HG03280 (cell line): Measurements from ENCODE around the gene HNRNPC.
"Not testable (repeated sequence)": the region's sequence is repeated elsewhere in the genome, so short reads cannot be mapped to it uniquely, and the experiment has no call there.

Source experiments
- ATAC-seq: cut with Tn5 transposase; IDR thresholded peaks from one replicate; pipeline ENCODE4 v1.9.1; 2021; ENCODE audit warnings: mild to moderate bottlenecking, moderate library complexity; ENCODE audit not compliant: unreplicated experiment

Gene HNRNPC

GRCh38 chr14:21269252-21270046 lies at the start of gene HNRNPC:
HNRNPC (minus strand) TSS chr14:21269442; CDS start chr14:21234193, 35,249 bp downstream.
- ATAC-seq, result peak; percentile 92

GRCh38 chr14:21317398-21317797 lies 48.2 kb upstream of the HNRNPC start:
- peak; percentile 58 for ATAC-seq

- no peak for ATAC-seq
Observed at GRCh38 chr14:21313512-21313911, 44.3 kb upstream of the HNRNPC start.

GRCh38 chr14:21311614-21312013 lies 42.4 kb upstream of the HNRNPC start:
- ATAC-seq, result no peak

- ATAC-seq, result no peak
Observed at GRCh38 chr14:21309956-21310355, 40.7 kb upstream of the HNRNPC start.

- ATAC-seq, result no peak
Observed at GRCh38 chr14:21309238-21309636, 40.0 kb upstream of the HNRNPC start.

GRCh38 chr14:21308479-21309237 lies 39.4 kb upstream of the HNRNPC start:
- ATAC-seq, result peak; percentile 74

- peak; percentile 25 for ATAC-seq
Observed at GRCh38 chr14:21308132-21308478, 38.9 kb upstream of the HNRNPC start.

GRCh38 chr14:21307637-21308036 lies 38.4 kb upstream of the HNRNPC start:
- ATAC-seq, result no peak

- not testable (repeated sequence) for ATAC-seq
Observed at GRCh38 chr14:21302836-21303140, 33.5 kb upstream of the HNRNPC start.

GRCh38 chr14:21302013-21302835 lies 33.0 kb upstream of the HNRNPC start:
- no peak for ATAC-seq

GRCh38 chr14:21300892-21301291 lies 31.6 kb upstream of the HNRNPC start:
- ATAC-seq, result no peak

GRCh38 chr14:21299562-21300130 lies 30.4 kb upstream of the HNRNPC start:
- no peak for ATAC-seq

- ATAC-seq, result no peak
Observed at GRCh38 chr14:21298358-21298757, 29.1 kb upstream of the HNRNPC start.

- not testable (repeated sequence) for ATAC-seq
Observed at GRCh38 chr14:21294026-21294425, 24.8 kb upstream of the HNRNPC start.

- ATAC-seq, result no peak
Observed at GRCh38 chr14:21287168-21287567, 17.9 kb upstream of the HNRNPC start.

- not testable (repeated sequence) for ATAC-seq
Observed at GRCh38 chr14:21286516-21286915, 17.3 kb upstream of the HNRNPC start.

- not testable (repeated sequence) for ATAC-seq
Observed at GRCh38 chr14:21281917-21282316, 12.7 kb upstream of the HNRNPC start.

- no peak for ATAC-seq
Observed at GRCh38 chr14:21279783-21280182, 10.5 kb upstream of the HNRNPC start, which contains the start of gene RPGRIP1. RPGRIP1 (plus strand) TSS chr14:21280083; CDS start chr14:21287977, 7,894 bp downstream.

GRCh38 chr14:21278632-21279031 lies 9.4 kb upstream of the HNRNPC start:
- ATAC-seq, result no peak

- no peak for ATAC-seq
Observed at GRCh38 chr14:21275261-21275858, 6.1 kb upstream of the HNRNPC start.
